ENCODE results near the gene EEF1AKMT3. TPM values are rescaled to one million over a fixed set of nuclear protein-coding genes. Genes with fewer than 3 reads are reported as not detected.
A peak's percentile ranks its signal among the peaks of the same experiment; 100 is the strongest.

The EEF1AKMT3 gene
- total and polyA plus RNA-seq, 2 experiments from 2014 or later, result 1.3 to 5.3 TPM

DNA sequence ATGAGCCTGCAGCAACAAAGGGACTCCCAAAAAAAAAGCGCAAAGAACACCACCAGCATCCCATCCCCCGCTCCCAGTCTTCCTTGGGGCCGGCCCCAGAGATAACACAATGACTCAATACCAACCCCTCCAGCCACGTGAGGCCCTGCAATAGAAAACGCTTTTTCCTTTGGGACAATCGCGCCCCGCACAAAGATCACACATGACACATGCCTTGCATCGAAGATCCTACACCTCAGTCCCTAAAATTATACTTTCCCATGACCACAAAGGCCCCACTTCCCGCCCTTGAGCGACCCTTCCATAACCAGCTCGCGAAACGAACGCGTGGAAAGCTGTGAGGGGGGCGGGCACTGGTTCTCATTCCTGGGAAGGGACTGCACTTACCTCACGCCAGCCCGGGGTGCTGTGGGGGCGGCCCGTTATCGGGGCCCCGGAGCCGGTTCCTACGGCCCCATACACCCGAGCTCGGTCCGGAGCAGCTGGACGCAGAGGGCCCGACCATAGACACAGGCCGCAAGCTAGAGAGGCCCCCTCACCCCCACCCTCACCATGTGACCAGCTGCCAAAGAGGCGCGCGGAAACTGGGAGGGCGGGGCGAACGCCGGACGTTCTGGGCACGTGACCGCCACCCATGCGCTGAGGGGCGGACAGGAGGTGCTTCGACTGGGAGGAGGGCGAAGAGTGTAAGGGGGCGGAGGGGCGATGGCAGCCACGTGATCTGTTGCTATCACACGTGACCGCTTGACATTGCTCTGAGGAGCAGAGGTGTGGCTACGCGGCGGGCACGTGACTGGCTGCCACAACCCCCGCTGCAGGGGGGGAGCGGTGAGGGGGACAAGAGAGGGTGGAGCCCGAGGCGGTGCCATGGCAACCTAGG is 20.4 kb upstream of the EEF1AKMT3 start, which contains the start of gene CDK4 (continued):
- TF ChIP-seq, protein P1, sequence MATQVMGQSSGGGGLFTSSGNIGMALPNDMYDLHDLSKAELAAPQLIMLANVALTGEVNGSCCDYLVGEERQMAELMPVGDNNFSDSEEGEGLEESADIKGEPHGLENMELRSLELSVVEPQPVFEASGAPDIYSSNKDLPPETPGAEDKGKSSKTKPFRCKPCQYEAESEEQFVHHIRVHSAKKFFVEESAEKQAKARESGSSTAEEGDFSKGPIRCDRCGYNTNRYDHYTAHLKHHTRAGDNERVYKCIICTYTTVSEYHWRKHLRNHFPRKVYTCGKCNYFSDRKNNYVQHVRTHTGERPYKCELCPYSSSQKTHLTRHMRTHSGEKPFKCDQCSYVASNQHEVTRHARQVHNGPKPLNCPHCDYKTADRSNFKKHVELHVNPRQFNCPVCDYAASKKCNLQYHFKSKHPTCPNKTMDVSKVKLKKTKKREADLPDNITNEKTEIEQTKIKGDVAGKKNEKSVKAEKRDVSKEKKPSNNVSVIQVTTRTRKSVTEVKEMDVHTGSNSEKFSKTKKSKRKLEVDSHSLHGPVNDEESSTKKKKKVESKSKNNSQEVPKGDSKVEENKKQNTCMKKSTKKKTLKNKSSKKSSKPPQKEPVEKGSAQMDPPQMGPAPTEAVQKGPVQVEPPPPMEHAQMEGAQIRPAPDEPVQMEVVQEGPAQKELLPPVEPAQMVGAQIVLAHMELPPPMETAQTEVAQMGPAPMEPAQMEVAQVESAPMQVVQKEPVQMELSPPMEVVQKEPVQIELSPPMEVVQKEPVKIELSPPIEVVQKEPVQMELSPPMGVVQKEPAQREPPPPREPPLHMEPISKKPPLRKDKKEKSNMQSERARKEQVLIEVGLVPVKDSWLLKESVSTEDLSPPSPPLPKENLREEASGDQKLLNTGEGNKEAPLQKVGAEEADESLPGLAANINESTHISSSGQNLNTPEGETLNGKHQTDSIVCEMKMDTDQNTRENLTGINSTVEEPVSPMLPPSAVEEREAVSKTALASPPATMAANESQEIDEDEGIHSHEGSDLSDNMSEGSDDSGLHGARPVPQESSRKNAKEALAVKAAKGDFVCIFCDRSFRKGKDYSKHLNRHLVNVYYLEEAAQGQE (IDR thresholded peaks at IDR 0.05; ENCODE audit: unreplicated experiment), result no peak
- TF ChIP-seq STAT1 (IDR thresholded peaks at IDR 0.05; ENCODE audit: unreplicated experiment), result no peak
- TF ChIP-seq, protein P2, sequence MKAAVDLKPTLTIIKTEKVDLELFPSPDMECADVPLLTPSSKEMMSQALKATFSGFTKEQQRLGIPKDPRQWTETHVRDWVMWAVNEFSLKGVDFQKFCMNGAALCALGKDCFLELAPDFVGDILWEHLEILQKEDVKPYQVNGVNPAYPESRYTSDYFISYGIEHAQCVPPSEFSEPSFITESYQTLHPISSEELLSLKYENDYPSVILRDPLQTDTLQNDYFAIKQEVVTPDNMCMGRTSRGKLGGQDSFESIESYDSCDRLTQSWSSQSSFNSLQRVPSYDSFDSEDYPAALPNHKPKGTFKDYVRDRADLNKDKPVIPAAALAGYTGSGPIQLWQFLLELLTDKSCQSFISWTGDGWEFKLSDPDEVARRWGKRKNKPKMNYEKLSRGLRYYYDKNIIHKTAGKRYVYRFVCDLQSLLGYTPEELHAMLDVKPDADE (IDR thresholded peaks at IDR 0.05), result peak; percentile 76

DNA sequence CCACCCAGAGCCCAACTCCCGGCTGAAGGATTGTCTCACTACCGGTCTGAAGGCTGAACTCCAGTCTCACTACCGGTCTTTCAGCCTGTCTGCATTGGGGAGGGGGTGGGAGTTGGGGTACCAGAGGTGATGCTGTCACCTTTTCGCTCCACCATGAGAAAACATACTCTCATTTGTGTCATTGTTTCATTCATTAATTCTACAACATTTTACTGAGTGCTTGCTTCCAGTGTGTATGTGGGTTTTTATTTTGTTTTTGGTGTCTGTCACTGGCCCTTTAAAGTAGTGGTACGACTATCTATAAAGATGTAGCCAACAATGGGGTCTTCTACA is 19.8 kb upstream of the EEF1AKMT3 start:
- Histone ChIP-seq H3K79me2 (replicated peaks; ENCODE audit: insufficient read depth) (peaks cover 26% of the 10 kb centered on the region), H3K4me2 (peak overlapping the region; percentile 50), H4K20me1 (replicated peaks; ENCODE audit: insufficient read depth) (peaks cover 4% of the 10 kb centered on the region; the same call in 1 of the 2 replicates), H3F3A (replicated peaks; ENCODE audit: low read depth) (peaks cover 33% of the 10 kb centered on the region), H3K27ac (ENCODE audit: low read depth) (no peak overlapping the region), H3K27me3 (ENCODE audit: insufficient read depth) (peaks cover 45% of the 10 kb centered on the region), H2AFZ (no peak overlapping the region), H3K36me3 (ENCODE audit: insufficient read depth) (peaks cover 6% of the 10 kb centered on the region), H3K9me2 (ENCODE audit: insufficient read depth) (no peaks in the 10 kb centered on the region), H3K4me3 (peak overlapping the region; percentile 29), H3K4me1 (ENCODE audit: insufficient read depth) (peaks cover 36% of the 10 kb centered on the region)
- Mint-ChIP-seq H3K4me1 (peaks cover 39% of the 10 kb centered on the region), H3K4me3 (peak overlapping the region; percentile 99), H3K36me3 (ENCODE audit: low read depth) (peaks cover 43% of the 10 kb centered on the region), H3K27me3 (ENCODE audit: insufficient read depth, low read depth, poor library complexity) (peaks cover 46% of the 10 kb centered on the region), H3K27ac (no peak overlapping the region), H3K9me3 (no peaks in the 10 kb centered on the region; the same call in 2 of the 3 replicates)
- no peak for DNase-seq (ENCODE audit: low spot score)
- TF ChIP-seq ZNF114 (CRISPR knock-in tag; IDR thresholded peaks at IDR 0.05), result no peak
- peak; percentile 55; the same call in 2 of the 3 replicates for ATAC-seq

DNA sequence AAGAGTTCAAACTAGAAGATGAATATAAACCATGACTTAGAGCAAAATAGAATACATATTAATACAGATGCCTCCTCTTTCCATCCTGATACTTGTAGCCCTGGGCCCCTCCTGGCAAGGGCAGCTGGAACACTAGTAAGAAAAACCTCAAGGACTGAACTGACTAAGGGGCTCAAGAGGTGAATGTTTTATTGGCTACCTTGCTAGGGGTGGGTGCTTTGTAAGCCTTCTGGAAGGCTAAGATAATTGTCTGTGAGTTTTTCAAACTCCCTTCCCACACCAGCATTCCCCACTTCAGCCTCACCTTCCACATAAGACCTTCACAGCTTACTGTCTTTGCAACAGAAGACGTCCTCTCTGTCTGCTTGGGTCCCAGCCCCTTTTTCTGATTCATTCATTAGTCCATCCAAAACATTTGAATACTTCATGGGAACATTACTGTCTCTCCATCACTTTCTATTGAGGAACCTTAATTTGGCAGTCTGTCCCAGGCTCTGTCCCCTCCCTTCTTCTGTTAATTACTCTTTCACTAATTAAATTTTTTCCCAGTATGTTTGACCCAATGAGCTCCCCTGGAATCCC is 18.6 kb upstream of the EEF1AKMT3 start:
- H2AFZ ChIP-seq, result 0 out of 2 replicates have a peak overlapping the region, but pooled peaks have one; percentile 96
- Mint-ChIP-seq H3K4me1 (peaks cover 39% of the 10 kb centered on the region), H3K4me3 (peak overlapping the region; percentile 87), H3K27me3 (ENCODE audit: insufficient read depth, low read depth, poor library complexity) (peaks cover 56% of the 10 kb centered on the region), H3K27ac (no peak overlapping the region), H3K36me3 (ENCODE audit: low read depth) (peaks cover 31% of the 10 kb centered on the region), H3K9me3 (no peaks in the 10 kb centered on the region; the same call in 2 of the 3 replicates)
- peaks cover 36% of the 10 kb centered on the region for H3K4me1 ChIP-seq (ENCODE audit: insufficient read depth)
- no peak overlapping the region for H3K27ac ChIP-seq (ENCODE audit: low read depth)
- ATAC-seq (no peak), DNase-seq (ENCODE audit: low spot score) (no peak)
- no peaks in the 10 kb centered on the region for H3K9me2 ChIP-seq (ENCODE audit: insufficient read depth)
- peaks cover 57% of the 10 kb centered on the region for H3K27me3 ChIP-seq (ENCODE audit: insufficient read depth)
- H3K79me2 ChIP-seq (replicated peaks; ENCODE audit: insufficient read depth), result peaks cover 26% of the 10 kb centered on the region
- peaks cover 24% of the 10 kb centered on the region for H3F3A ChIP-seq (replicated peaks; ENCODE audit: low read depth)
- peaks cover 4% of the 10 kb centered on the region; the same call in 1 of the 2 replicates for H4K20me1 ChIP-seq (replicated peaks; ENCODE audit: insufficient read depth)
- H3K4me2 ChIP-seq, result peak overlapping the region; percentile 97
- no peaks in the 10 kb centered on the region; the same call in 1 of the 2 replicates for H3K36me3 ChIP-seq (ENCODE audit: insufficient read depth)
- H3K4me3 ChIP-seq, result peak overlapping the region; percentile 83
- no peak for TF ChIP-seq NANOG (IDR thresholded peaks at IDR 0.05; ENCODE audit: borderline replicate concordance)
- no peak for TF ChIP-seq ZNF114 (CRISPR knock-in tag; IDR thresholded peaks at IDR 0.05)
- TF ChIP-seq STAT1 (IDR thresholded peaks at IDR 0.05; ENCODE audit: unreplicated experiment), result no peak
- no peak for TF ChIP-seq EZH2phosphoT487 (IDR thresholded peaks at IDR 0.05; ENCODE audit: unreplicated experiment)
- no peak for TF ChIP-seq EZH2 (IDR thresholded peaks at IDR 0.05; ENCODE audit: low read depth, unreplicated experiment)
- TF ChIP-seq POLR2AphosphoS5 (IDR thresholded peaks at IDR 0.05; ENCODE audit: low read depth), result no peak
- no peak for TF ChIP-seq JUNB (IDR thresholded peaks at IDR 0.05; ENCODE audit: unreplicated experiment)
- TF ChIP-seq, protein P3, sequence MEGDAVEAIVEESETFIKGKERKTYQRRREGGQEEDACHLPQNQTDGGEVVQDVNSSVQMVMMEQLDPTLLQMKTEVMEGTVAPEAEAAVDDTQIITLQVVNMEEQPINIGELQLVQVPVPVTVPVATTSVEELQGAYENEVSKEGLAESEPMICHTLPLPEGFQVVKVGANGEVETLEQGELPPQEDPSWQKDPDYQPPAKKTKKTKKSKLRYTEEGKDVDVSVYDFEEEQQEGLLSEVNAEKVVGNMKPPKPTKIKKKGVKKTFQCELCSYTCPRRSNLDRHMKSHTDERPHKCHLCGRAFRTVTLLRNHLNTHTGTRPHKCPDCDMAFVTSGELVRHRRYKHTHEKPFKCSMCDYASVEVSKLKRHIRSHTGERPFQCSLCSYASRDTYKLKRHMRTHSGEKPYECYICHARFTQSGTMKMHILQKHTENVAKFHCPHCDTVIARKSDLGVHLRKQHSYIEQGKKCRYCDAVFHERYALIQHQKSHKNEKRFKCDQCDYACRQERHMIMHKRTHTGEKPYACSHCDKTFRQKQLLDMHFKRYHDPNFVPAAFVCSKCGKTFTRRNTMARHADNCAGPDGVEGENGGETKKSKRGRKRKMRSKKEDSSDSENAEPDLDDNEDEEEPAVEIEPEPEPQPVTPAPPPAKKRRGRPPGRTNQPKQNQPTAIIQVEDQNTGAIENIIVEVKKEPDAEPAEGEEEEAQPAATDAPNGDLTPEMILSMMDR (conservative IDR thresholded peaks at IDR 0.05; ENCODE audit: low read depth in 2 of 2), result no peak
